ENCODE data around the gene CITED2. TPM values are rescaled to one million over a fixed set of nuclear protein-coding genes. Genes with fewer than 3 reads are reported as not detected.

CITED2 gene
- total and polyA plus RNA-seq, 2 of the 8 experiments (the other 6 are each of a cell fraction or from before 2014, with no cell fraction given), result 89.1 to 115 TPM

DNA sequence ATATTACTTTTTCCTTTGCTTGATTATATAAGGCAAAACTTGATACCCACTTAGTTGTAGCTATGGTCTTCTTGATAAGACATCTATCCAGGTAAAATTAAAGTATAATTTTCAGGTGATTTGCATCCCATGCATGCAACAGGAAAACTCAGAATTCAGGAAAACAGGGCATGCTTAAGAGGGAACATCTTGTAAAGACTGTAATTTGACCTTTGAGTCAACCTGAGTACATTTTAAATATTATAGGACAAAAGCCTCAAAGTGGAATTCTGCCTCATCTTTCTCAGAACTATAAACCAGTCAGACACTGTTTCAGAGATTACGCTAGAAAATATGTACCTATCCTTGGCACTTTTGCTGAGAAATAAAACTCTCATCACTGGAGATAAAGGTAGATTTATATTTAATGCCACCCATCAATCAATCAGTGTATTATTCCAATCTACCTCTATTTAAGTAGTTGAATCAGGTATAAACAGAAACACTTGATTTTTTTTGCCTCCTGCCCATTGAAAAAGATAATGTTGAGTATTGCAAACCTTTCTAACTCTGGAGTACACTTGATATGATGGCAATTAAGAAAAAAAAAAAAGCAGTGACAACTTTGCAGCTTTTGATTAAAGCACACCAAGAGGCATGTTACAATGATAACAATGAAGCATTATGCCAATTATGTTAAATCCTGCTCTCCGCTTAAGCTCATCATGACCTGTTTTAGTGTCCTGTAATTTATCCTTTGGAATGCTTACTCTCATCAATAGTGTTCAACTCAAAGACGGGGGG, 2.8 kb downstream of the CITED2 start:
- Histone ChIP-seq H3K4ac (replicated peaks; ENCODE audit: insufficient read length, low read depth, low read length) (no peak overlapping the region), H3K4me3 (ENCODE audit: extremely low read depth in 1 of 4, insufficient read depth in 2 of 4, low read depth in 3 of 4, low read length in 4 of 4) (peak overlapping the region; percentile 4 to 96 (median 86); a peak in 7 of 8 replicates), H3K56ac (replicated peaks; ENCODE audit: insufficient read length, low read depth, low read length) (no peak overlapping the region), H3K79me1 (ENCODE audit: low read depth, low read length) (no peaks in the 10 kb centered on the region; the same call in 1 of the 2 replicates), H2AK5ac (ENCODE audit: low read depth, low read length) (no peak overlapping the region), H3K27me3 (replicated peaks in 1 of 4; ENCODE audit: control insufficient read depth in 3 of 4, extremely low read depth in 1 of 4, insufficient read depth in 3 of 4, low read length in 3 of 4) (no peaks in the 10 kb centered on the region), H4K91ac (replicated peaks; ENCODE audit: insufficient read length, low read length) (no peak overlapping the region), H3K9me3 (ENCODE audit: insufficient read depth in 2 of 2, low read depth in 1 of 2, low read length in 1 of 2) (no peaks in the 10 kb centered on the region), H2AFZ (ENCODE audit: low read length) (no peak overlapping the region), H4K8ac (ENCODE audit: extremely low read depth, insufficient read depth, low read length) (no peak overlapping the region), H3K4me2 (ENCODE audit: insufficient read depth in 1 of 2, low read depth in 2 of 2, low read length in 2 of 2) (peak overlapping the region; percentile 92 to 97), H3K18ac (ENCODE audit: extremely low read depth, low read length) (no peak overlapping the region), H2BK5ac (ENCODE audit: low read depth, low read length) (no peak overlapping the region), H4K5ac (ENCODE audit: insufficient read length, low read depth, low read length) (no peak overlapping the region), H2BK20ac (ENCODE audit: low read length) (no peak overlapping the region), H3K36me3 (ENCODE audit: control insufficient read depth in 2 of 4, insufficient read depth in 4 of 4, low read length in 3 of 4) (peaks cover 3 to 35% (median 10%) of the 10 kb centered on the region in 4 experiments; a peak in 5 of 8 replicates), H3K79me2 (ENCODE audit: control insufficient read depth in 1 of 2, insufficient read depth in 2 of 2, low read length in 2 of 2) (peaks cover 8 to 34% of the 10 kb centered on the region in 2 experiments; a peak in 3 of 4 replicates), H2BK15ac (ENCODE audit: low read length) (no peak overlapping the region), H3K23ac (ENCODE audit: insufficient read length) (no peak overlapping the region), H3K14ac (ENCODE audit: insufficient read length) (no peak overlapping the region), H2BK120ac (replicated peaks; ENCODE audit: low read depth, low read length) (no peak overlapping the region), H2BK12ac (ENCODE audit: low read depth, low read length) (no peak overlapping the region), H4K20me1 (replicated peaks in 1 of 2; ENCODE audit: control insufficient read depth in 1 of 2, insufficient read depth in 2 of 2, low read length in 2 of 2) (peaks cover 7% of the 10 kb centered on the region in 2 experiments), H3K9ac (replicated peaks in 1 of 4; ENCODE audit: extremely low read depth in 1 of 4, low read depth in 3 of 4, low read length in 3 of 4) (peak overlapping the region in 1 of 4 experiments; percentile 64; a peak in 1 of 7 replicates), H3K4me1 (replicated peaks in 1 of 4; ENCODE audit: control insufficient read depth in 3 of 4, insufficient read depth in 4 of 4, low read length in 3 of 4) (peaks cover 4 to 30% (median 22%) of the 10 kb centered on the region in 4 experiments; a peak in 5 of 7 replicates), H3K27ac (ENCODE audit: low read depth, low read length) (no peak overlapping the region), H3K23me2 (ENCODE audit: low read depth, low read length) (peaks cover 16% of the 10 kb centered on the region)
- ChIA-PET CTCF (ENCODE audit: partially characterized antibody) (interaction anchor here (0.6 to 1.0 kb wide), 2 partner anchors 141 to 205 kb away, joined by 3 read pairs; no protein-coding TSS in a partner anchor), POLR2A (ENCODE audit: partially characterized antibody) (interaction anchor here (0.7 kb wide), 3 partner anchors 27 to 388 kb away, joined by 3 read pairs; no protein-coding TSS in a partner anchor)
- DNase-seq (ENCODE audit: low read depth in 1 of 2, low spot score in 2 of 2) (no peak), FAIRE-seq (no peak)
- 66% methylated on average over 3 of the region's 3 CpGs; no CpG with 5 or more reads in 1 of the 2 experiments for WGBS, 2 experiments (ENCODE audit: extremely low coverage in 1 of 2, insufficient coverage in 1 of 2, insufficient read length in 1 of 2, insufficient replicate concordance in 2 of 2, low coverage in 1 of 2, low lambda C conversion rate in 2 of 2, missing lambda C conversion rate in 1 of 2)
- TF ChIP-seq ZNF274 (IDR thresholded peaks at IDR 0.05; ENCODE audit: borderline replicate concordance, extremely low read depth, low read length) (no peak), CREB1 (IDR thresholded peaks at IDR 0.05) (no peak)
